A549 treated with Mapracorat at 1 μM for 4 hours (cell line): Measurements from ENCODE around the gene XRCC4. TPM values are rescaled to one million over a fixed set of nuclear protein-coding genes. Genes with fewer than 3 reads are reported as not detected.

Experiments used
- total RNA-seq: library from RNA; stranded (reverse); fragments of 200-300 nt; extraction: Qiagen RNA extraction; gene quantifications from 5 replicates; pipeline ENCODE4 v1.2.3, GENCODE V29; 2022

Gene XRCC4
- total RNA-seq, result 9.1 to 13.4 TPM (median 9.5 TPM) in 5 replicates

DNA sequence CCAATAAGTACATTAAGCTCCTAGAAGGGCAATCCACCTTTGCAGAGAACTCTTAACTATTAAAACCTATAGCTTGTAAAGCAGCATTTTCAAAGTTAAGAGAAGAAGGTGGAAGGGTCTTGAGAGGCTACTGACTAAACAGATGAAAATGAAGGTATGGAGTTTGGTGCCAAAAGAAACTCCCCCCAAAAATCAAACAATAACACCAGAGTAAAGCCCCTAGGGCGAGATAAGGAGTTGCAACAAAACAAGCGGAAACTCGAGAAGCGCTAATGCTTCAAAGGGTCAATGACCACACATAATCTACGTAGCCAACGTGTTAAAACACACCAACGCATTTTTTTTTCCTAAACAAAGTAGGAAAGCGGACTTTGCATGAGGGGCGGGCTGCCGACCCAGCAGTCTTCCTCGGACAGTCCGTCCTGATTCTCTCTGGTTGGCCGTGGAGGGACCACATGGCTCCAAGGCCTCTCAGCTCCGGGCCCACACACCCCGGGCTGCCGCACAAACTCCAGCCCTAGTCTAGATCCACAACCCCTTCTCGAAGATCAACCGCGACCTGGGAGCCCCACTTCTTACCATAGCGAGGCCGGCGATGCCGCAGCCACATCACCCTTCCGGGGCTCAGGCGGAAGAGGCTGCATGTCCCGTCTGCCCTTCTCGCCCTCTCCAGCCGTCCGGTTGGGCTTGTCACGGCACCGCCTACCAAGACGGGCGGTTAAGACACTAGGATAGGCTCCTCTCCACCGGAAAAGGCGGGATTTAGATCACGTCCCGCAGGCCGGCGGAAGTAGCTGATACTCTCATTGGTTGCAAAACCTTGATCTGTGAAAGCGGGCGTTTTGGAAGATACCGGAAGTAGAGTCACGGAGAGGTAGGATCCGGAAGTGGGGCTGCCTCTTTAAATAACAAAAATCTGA is at the start of gene XRCC4, which contains the start of gene TMEM167A:
XRCC4 (plus strand) TSS at position 806 of the 920 bp plus-strand sequence. CDS start 27,373 bp downstream, outside the sequence.
TMEM167A (minus strand) TSS at position 653 of the 920 bp plus-strand sequence; CDS start at position 582, 71 bp downstream.

Other genes starting within 250 kb of the XRCC4 start
- gene TMEM167A, start 153 bp upstream of the XRCC4 start, total RNA-seq, result 52.4 to 85.5 TPM (median 77.7 TPM) in 5 replicates